ENCODE data around the gene PLXNB2. TPM values are rescaled to one million over a fixed set of nuclear protein-coding genes. Genes with fewer than 3 reads are reported as not detected.

The PLXNB2 gene
- total RNA-seq, 5 donors from 2014 or later (not counting 1 experiment from before 2014, with no cell fraction given), result 4.3 to 11.8 (median 6.5) TPM

GRCh38 chr22:50320116-50320515 is 12.7 kb upstream of the PLXNB2 start:
- Mint-ChIP-seq H3K27me3 (peaks cover 0 to 2% of the 10 kb centered on the region in 2 donors), H3K36me3 (no peaks in the 10 kb centered on the region), H3K4me1 (peaks cover 4 to 5% (median 5%) of the 10 kb centered on the region in 3 donors), H3K4me3 (no peak overlapping the region), H3K27ac (no peak overlapping the region), H3K9me3 (no peaks in the 10 kb centered on the region)
- Histone ChIP-seq H3K9me3 (no peaks in the 10 kb centered on the region), H3K4me1 (ENCODE audit: control insufficient read depth in 1 of 2, extremely low read depth in 1 of 2, insufficient read depth in 2 of 2, low read length in 2 of 2) (peaks cover 0 to 8% of the 10 kb centered on the region in 2 experiments), H3K27ac (ENCODE audit: low read length) (no peak overlapping the region), H3K4me3 (ENCODE audit: control insufficient read depth in 1 of 2, extremely low read depth in 1 of 2, low read length in 1 of 2) (no peak overlapping the region), H3K36me3 (ENCODE audit: control insufficient read depth in 2 of 2, extremely low read depth in 1 of 2, insufficient read depth in 1 of 2, low read length in 1 of 2) (no peaks in the 10 kb centered on the region), H3K27me3 (replicated peaks in 1 of 2; ENCODE audit: control insufficient read depth in 2 of 2, extremely low read depth in 1 of 2, insufficient read depth in 2 of 2, low read length in 1 of 2) (peaks cover 0 to 8% of the 10 kb centered on the region in 2 experiments)
- 75% methylated on average over 8 of the region's 8 CpGs for WGBS (ENCODE audit: insufficient coverage)
- ATAC-seq (replicated peaks in 1 of 4), result no peak
- ChIA-PET POLR2A (no interaction called here), CTCF (no interaction called here)
- DNase-seq, result no peak

DNA sequence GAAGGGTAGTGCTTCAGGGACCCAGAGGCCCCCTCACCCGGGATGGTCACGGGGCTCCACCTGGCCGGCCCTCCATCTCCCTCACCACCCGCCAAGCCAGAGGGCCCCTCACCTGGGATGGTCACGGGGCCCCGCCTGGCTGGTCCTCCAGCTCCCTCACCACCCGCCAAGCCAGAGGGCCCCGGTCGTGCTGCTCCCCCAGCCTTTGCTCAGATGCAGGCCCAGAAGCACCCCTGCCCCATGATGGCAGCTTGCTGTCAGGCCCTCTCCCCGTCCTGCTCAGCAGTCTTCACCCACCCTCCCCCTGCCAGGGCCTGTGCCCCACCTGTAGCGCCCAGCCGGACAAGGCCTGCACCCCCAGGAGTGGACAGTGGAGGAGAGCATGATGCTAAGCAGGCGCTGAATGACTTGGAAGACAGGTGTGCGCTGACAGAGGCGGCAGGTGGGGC is 12.1 kb upstream of the PLXNB2 start:
- H3K27me3 ChIP-seq (replicated peaks in 1 of 2; ENCODE audit: control insufficient read depth in 2 of 2, extremely low read depth in 1 of 2, insufficient read depth in 2 of 2, low read length in 1 of 2), result peaks cover 0 to 4% of the 10 kb centered on the region in 2 experiments
- H3K9me3 ChIP-seq, result no peaks in the 10 kb centered on the region
- ChIA-PET CTCF (no interaction called here), POLR2A (no interaction called here)
- H3K4me1 ChIP-seq (ENCODE audit: control insufficient read depth in 1 of 2, extremely low read depth in 1 of 2, insufficient read depth in 2 of 2, low read length in 2 of 2), result peaks cover 4 to 14% of the 10 kb centered on the region in 2 experiments
- H3K27ac Mint-ChIP-seq, result no peak overlapping the region
- no peaks in the 10 kb centered on the region for H3K36me3 Mint-ChIP-seq
- 90% methylated on average over 12 of the region's 15 CpGs for WGBS (ENCODE audit: insufficient coverage)
- no peaks in the 10 kb centered on the region for H3K36me3 ChIP-seq (ENCODE audit: control insufficient read depth in 2 of 2, extremely low read depth in 1 of 2, insufficient read depth in 1 of 2, low read length in 1 of 2)
- ATAC-seq (replicated peaks in 1 of 4) (no peak), DNase-seq (no peak)
- H3K27ac ChIP-seq (ENCODE audit: low read length), result no peak overlapping the region
- no peaks in the 10 kb centered on the region for H3K9me3 Mint-ChIP-seq
- H3K4me3 Mint-ChIP-seq, result no peak overlapping the region
- peaks cover 7 to 10% (median 7%) of the 10 kb centered on the region in 3 donors for H3K4me1 Mint-ChIP-seq
- no peaks in the 10 kb centered on the region for H3K27me3 Mint-ChIP-seq
- H3K4me3 ChIP-seq (ENCODE audit: control insufficient read depth in 1 of 2, extremely low read depth in 1 of 2, low read length in 1 of 2), result no peak overlapping the region

DNA sequence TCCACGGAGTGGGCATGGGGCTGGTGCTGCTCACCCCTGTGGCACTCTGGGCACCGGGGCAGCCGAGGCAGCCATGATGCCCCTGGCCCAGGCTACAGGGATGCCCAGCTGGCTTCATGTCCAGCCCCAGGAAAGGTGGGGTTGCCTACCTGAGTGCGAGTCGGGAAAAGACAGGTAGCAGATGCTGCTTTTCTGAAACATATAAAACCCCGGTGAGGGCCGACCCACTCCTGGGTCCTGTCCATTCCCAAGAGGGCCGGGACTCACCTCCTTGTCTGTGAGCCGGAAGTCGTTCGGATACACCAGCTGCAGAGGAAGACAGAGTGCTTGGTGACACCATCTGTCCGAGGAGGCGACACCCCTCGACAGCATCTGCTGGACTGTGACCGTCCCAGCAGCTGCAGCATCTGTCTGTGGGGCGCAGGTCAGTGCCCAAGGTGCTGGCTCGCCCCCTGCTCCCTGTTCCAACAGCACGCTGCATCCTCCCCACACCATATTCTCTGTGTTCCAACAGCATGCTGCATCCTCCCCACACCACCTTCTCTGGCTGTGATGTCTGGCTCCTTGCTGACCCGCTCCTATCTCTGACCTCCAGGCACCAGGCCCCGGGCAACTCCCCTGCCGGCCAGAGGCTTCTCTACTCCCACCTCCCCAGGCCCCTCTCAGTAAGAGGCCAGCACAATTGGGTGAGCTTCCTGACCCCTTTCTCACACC is 11.4 kb upstream of the PLXNB2 start:
- no peak for ATAC-seq (replicated peaks in 1 of 4)
- Histone ChIP-seq H3K27ac (ENCODE audit: low read length) (no peak overlapping the region), H3K27me3 (replicated peaks in 1 of 2; ENCODE audit: control insufficient read depth in 2 of 2, extremely low read depth in 1 of 2, insufficient read depth in 2 of 2, low read length in 1 of 2) (peaks cover 0 to under 1% of the 10 kb centered on the region in 2 experiments), H3K36me3 (ENCODE audit: control insufficient read depth in 2 of 2, extremely low read depth in 1 of 2, insufficient read depth in 1 of 2, low read length in 1 of 2) (no peaks in the 10 kb centered on the region), H3K9me3 (no peaks in the 10 kb centered on the region), H3K4me3 (ENCODE audit: control insufficient read depth in 1 of 2, extremely low read depth in 1 of 2, low read length in 1 of 2) (no peak overlapping the region), H3K4me1 (ENCODE audit: control insufficient read depth in 1 of 2, extremely low read depth in 1 of 2, insufficient read depth in 2 of 2, low read length in 2 of 2) (peaks cover 8 to 20% of the 10 kb centered on the region in 2 experiments)
- WGBS (ENCODE audit: insufficient coverage), result 88% methylated on average over 19 of the region's 21 CpGs
- H3K4me3 Mint-ChIP-seq, result no peak overlapping the region
- no peaks in the 10 kb centered on the region for H3K9me3 Mint-ChIP-seq
- DNase-seq, result no peak
- no peak overlapping the region for H3K27ac Mint-ChIP-seq
- peaks cover 14 to 17% (median 14%) of the 10 kb centered on the region in 3 donors for H3K4me1 Mint-ChIP-seq
- H3K36me3 Mint-ChIP-seq, result no peaks in the 10 kb centered on the region
- POLR2A ChIA-PET, result no interaction called here
- CTCF ChIA-PET, result no interaction called here
- no peaks in the 10 kb centered on the region for H3K27me3 Mint-ChIP-seq

DNA sequence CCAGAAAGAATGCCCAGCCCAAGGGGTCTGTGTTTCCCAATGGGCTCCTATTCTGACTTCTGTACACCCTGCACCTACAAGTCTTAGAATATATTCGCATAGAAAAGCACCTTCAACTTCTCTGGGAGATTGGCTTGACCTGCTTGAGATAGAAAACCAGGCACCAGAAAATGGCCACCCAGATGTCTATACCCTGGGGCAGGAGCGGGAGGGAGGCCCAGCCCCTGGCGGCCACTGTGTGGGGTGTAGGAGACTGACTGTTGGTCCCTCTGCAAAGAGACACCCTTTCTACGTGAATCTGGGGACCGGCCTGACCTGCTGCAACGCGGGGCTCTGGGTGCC is 10.9 kb upstream of the PLXNB2 start:
- 81% methylated on average over 6 of the region's 7 CpGs for WGBS (ENCODE audit: insufficient coverage)
- H3K36me3 Mint-ChIP-seq, result no peaks in the 10 kb centered on the region
- no peak for DNase-seq

DNA sequence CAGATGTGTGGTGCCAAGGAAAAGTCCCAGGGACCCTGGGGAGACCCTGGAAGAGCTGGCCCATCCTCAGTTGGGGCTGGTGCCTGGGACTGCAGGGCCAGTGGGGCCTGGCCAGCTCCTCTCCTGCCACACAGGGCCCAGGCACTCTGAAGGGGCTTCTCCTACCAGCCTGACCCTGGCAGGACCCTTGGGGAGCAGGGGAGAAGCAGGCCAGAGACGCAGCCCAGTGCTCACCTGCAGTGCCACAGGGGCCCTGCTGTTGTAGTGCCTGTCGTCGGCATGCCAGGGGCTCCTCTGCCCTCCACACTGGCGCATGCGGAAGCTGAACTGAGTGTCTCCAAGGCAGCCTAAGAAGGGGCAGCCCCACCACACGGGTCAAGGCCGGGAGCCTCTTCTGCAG is 10.2 kb upstream of the PLXNB2 start:
- H3K4me1 ChIP-seq (ENCODE audit: control insufficient read depth in 1 of 2, extremely low read depth in 1 of 2, insufficient read depth in 2 of 2, low read length in 2 of 2), result peaks cover 12 to 29% of the 10 kb centered on the region in 2 experiments
- H3K36me3 Mint-ChIP-seq, result no peaks in the 10 kb centered on the region
- no peak overlapping the region for H3K4me3 Mint-ChIP-seq
- H3K9me3 Mint-ChIP-seq, result no peaks in the 10 kb centered on the region
- no peaks in the 10 kb centered on the region for H3K27me3 ChIP-seq (replicated peaks in 1 of 2; ENCODE audit: control insufficient read depth in 2 of 2, extremely low read depth in 1 of 2, insufficient read depth in 2 of 2, low read length in 1 of 2)
- WGBS (ENCODE audit: insufficient coverage), result 98% methylated on average over 7 of the region's 7 CpGs
- ChIA-PET POLR2A (no interaction called here), CTCF (no interaction called here)
- ATAC-seq (replicated peaks in 1 of 4) (no peak), DNase-seq (no peak)
- H3K36me3 ChIP-seq (ENCODE audit: control insufficient read depth in 2 of 2, extremely low read depth in 1 of 2, insufficient read depth in 1 of 2, low read length in 1 of 2), result no peaks in the 10 kb centered on the region
- no peak overlapping the region for H3K27ac ChIP-seq (ENCODE audit: low read length)
- H3K27ac Mint-ChIP-seq, result no peak overlapping the region
- no peak overlapping the region for H3K4me3 ChIP-seq (ENCODE audit: control insufficient read depth in 1 of 2, extremely low read depth in 1 of 2, low read length in 1 of 2)
- no peaks in the 10 kb centered on the region for H3K9me3 ChIP-seq
- H3K4me1 Mint-ChIP-seq, result peaks cover 15 to 20% (median 16%) of the 10 kb centered on the region in 3 donors
- no peaks in the 10 kb centered on the region for H3K27me3 Mint-ChIP-seq

More for the DNA sequence above, 10.9 kb upstream of the PLXNB2 start:
- Mint-ChIP-seq H3K4me1 (peaks cover 15 to 20% (median 16%) of the 10 kb centered on the region in 3 donors), H3K9me3 (no peaks in the 10 kb centered on the region), H3K27ac (no peak overlapping the region), H3K4me3 (no peak overlapping the region), H3K27me3 (no peaks in the 10 kb centered on the region)
- no peaks in the 10 kb centered on the region for H3K27me3 ChIP-seq (replicated peaks in 1 of 2; ENCODE audit: control insufficient read depth in 2 of 2, extremely low read depth in 1 of 2, insufficient read depth in 2 of 2, low read length in 1 of 2)
- ATAC-seq (replicated peaks in 1 of 4), result no peak
- peaks cover 12 to 25% of the 10 kb centered on the region in 2 experiments for H3K4me1 ChIP-seq (ENCODE audit: control insufficient read depth in 1 of 2, extremely low read depth in 1 of 2, insufficient read depth in 2 of 2, low read length in 2 of 2)
- ChIA-PET CTCF (no interaction called here), POLR2A (no interaction called here)
- H3K27ac ChIP-seq (ENCODE audit: low read length), result no peak overlapping the region
- no peaks in the 10 kb centered on the region for H3K9me3 ChIP-seq
- H3K4me3 ChIP-seq (ENCODE audit: control insufficient read depth in 1 of 2, extremely low read depth in 1 of 2, low read length in 1 of 2), result no peak overlapping the region
- no peaks in the 10 kb centered on the region for H3K36me3 ChIP-seq (ENCODE audit: control insufficient read depth in 2 of 2, extremely low read depth in 1 of 2, insufficient read depth in 1 of 2, low read length in 1 of 2)

DNA sequence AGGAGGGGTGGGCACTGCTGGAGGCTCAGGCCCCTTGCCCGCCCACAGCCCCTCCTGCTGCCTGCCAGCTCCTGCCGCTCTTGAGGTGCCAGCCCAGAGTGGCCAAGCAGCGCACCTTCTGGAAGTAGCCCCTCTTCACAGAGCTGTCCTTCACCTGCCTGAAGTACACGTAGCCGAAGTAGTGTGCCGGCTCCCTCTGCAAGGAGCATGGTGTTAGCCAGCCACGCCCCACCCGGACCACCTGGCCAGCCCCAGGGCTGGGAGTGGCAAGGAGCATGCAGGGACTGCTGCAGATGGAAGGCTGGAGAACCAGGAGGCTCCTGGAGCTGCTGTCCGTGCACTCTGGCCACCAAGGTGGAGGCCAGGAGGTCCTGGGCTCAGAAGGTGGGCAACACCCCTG is 9.7 kb upstream of the PLXNB2 start:
- Mint-ChIP-seq H3K27me3 (no peaks in the 10 kb centered on the region), H3K27ac (no peak overlapping the region), H3K9me3 (no peaks in the 10 kb centered on the region), H3K4me3 (no peak overlapping the region), H3K4me1 (peaks cover 15 to 20% (median 16%) of the 10 kb centered on the region in 3 donors), H3K36me3 (no peaks in the 10 kb centered on the region)
- H3K27me3 ChIP-seq (replicated peaks in 1 of 2; ENCODE audit: control insufficient read depth in 2 of 2, extremely low read depth in 1 of 2, insufficient read depth in 2 of 2, low read length in 1 of 2), result no peaks in the 10 kb centered on the region
- peaks cover 12 to 29% of the 10 kb centered on the region in 2 experiments for H3K4me1 ChIP-seq (ENCODE audit: control insufficient read depth in 1 of 2, extremely low read depth in 1 of 2, insufficient read depth in 2 of 2, low read length in 2 of 2)
- no peaks in the 10 kb centered on the region for H3K36me3 ChIP-seq (ENCODE audit: control insufficient read depth in 2 of 2, extremely low read depth in 1 of 2, insufficient read depth in 1 of 2, low read length in 1 of 2)
- ChIA-PET POLR2A (no interaction called here), CTCF (no interaction called here)
- WGBS (ENCODE audit: insufficient coverage), result 91% methylated on average over 9 of the region's 9 CpGs
- ATAC-seq (replicated peaks in 1 of 4), result no peak
- no peak for DNase-seq
- no peaks in the 10 kb centered on the region for H3K9me3 ChIP-seq
- H3K4me3 ChIP-seq (ENCODE audit: control insufficient read depth in 1 of 2, extremely low read depth in 1 of 2, low read length in 1 of 2), result no peak overlapping the region
- H3K27ac ChIP-seq (ENCODE audit: low read length), result no peak overlapping the region
